Osteocyte (in vitro differentiated cells): ENCODE measurements around the gene EPB41L2. TPM values are rescaled to one million over a fixed set of nuclear protein-coding genes. Genes with fewer than 3 reads are reported as not detected.

Experiments used
- DNase-seq: peaks from one replicate; pipeline ENCODE4 v3.0.0; 2021; ENCODE audit warnings: mixed read lengths; ENCODE audit not compliant: unreplicated experiment; ENCODE audit errors: extremely low spot score
- H3K27ac Mint-ChIP-seq: one replicate; pipeline ENCODE4 v1.8.0; 2021; ENCODE audit warnings: mild to moderate bottlenecking, mixed read lengths; ENCODE audit not compliant: unreplicated experiment
- H3K27me3 Mint-ChIP-seq: one replicate; pipeline ENCODE4 v1.8.0; 2021; ENCODE audit warnings: mixed read lengths; ENCODE audit not compliant: unreplicated experiment
- H3K36me3 Mint-ChIP-seq: one replicate; pipeline ENCODE4 v1.8.0; 2021; ENCODE audit warnings: mixed read lengths; ENCODE audit not compliant: unreplicated experiment
- H3K4me1 Mint-ChIP-seq: one replicate; pipeline ENCODE4 v1.8.0; 2021; ENCODE audit warnings: mixed read lengths; ENCODE audit not compliant: unreplicated experiment
- H3K4me3 Mint-ChIP-seq: one replicate; pipeline ENCODE4 v1.8.0; 2021; ENCODE audit warnings: mild to moderate bottlenecking, moderate library complexity, mixed read lengths; ENCODE audit not compliant: unreplicated experiment
- H3K9me3 Mint-ChIP-seq: one replicate; pipeline ENCODE4 v1.8.0; 2021; ENCODE audit warnings: mixed read lengths; ENCODE audit not compliant: unreplicated experiment
- total RNA-seq: library from RNA; stranded (reverse); gene quantifications from 2 replicates; pipeline ENCODE4 v1.2.1, GENCODE V29; 2021
- TF ChIP-seq, protein P1 (sequence below): fragments of 200-600 bp; sonication (generic); IDR thresholded peaks from 2 replicates; pipeline ENCODE4 v1.5.0; 2021; ENCODE audit warnings: antibody characterized with exemption, mild to moderate bottlenecking, moderate library complexity

EPB41L2 gene
- total RNA-seq, 1 donor from 2014 or later: 65.3 TPM

GRCh38 chr6:130895516-130895915, 167.5 kb downstream of the EPB41L2 start:
- H3K9me3 Mint-ChIP-seq: no peaks in the 10 kb centered on the region
- no peak overlapping the region for H3K4me3 Mint-ChIP-seq
- H3K27me3 Mint-ChIP-seq: no peaks in the 10 kb centered on the region
- no peak overlapping the region for H3K27ac Mint-ChIP-seq
- no peak for DNase-seq
- H3K36me3 Mint-ChIP-seq: peaks cover 16% of the 10 kb centered on the region
- TF ChIP-seq, protein P1, sequence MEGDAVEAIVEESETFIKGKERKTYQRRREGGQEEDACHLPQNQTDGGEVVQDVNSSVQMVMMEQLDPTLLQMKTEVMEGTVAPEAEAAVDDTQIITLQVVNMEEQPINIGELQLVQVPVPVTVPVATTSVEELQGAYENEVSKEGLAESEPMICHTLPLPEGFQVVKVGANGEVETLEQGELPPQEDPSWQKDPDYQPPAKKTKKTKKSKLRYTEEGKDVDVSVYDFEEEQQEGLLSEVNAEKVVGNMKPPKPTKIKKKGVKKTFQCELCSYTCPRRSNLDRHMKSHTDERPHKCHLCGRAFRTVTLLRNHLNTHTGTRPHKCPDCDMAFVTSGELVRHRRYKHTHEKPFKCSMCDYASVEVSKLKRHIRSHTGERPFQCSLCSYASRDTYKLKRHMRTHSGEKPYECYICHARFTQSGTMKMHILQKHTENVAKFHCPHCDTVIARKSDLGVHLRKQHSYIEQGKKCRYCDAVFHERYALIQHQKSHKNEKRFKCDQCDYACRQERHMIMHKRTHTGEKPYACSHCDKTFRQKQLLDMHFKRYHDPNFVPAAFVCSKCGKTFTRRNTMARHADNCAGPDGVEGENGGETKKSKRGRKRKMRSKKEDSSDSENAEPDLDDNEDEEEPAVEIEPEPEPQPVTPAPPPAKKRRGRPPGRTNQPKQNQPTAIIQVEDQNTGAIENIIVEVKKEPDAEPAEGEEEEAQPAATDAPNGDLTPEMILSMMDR: no peak
- peaks cover 9% of the 10 kb centered on the region for H3K4me1 Mint-ChIP-seq

DNA sequence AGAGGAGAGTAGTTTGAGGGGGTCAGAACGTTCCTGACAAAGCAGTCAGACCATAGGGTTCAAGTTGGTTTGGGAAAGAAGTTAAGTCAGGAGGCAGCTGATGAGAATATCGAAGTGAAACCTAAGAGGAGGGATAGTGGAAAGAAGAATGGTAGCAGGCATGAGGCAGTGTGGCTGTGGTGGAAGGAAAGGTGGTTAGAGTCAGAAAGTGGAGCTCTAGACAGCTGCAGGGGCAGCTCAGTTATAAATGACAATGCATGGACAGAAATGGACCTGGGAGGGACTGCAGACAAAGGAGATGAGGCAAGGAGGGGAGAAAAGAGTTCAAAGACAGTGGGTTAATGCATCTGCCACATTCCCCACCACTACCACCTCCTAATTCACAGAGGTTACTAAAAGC, 169.3 kb downstream of the EPB41L2 start:
- H3K4me1 Mint-ChIP-seq: peaks cover 14% of the 10 kb centered on the region

GRCh38 chr6:130893277-130893676, 169.8 kb downstream of the EPB41L2 start:
- Mint-ChIP-seq H3K4me3 (no peak overlapping the region), H3K4me1 (peaks cover 16% of the 10 kb centered on the region)

More for the DNA sequence above, 169.3 kb downstream of the EPB41L2 start:
- Mint-ChIP-seq H3K27me3 (no peaks in the 10 kb centered on the region), H3K27ac (no peak overlapping the region), H3K36me3 (peaks cover 13% of the 10 kb centered on the region), H3K4me3 (no peak overlapping the region), H3K9me3 (no peaks in the 10 kb centered on the region)
- TF ChIP-seq, protein P1: no peak
- DNase-seq: no peak

DNA sequence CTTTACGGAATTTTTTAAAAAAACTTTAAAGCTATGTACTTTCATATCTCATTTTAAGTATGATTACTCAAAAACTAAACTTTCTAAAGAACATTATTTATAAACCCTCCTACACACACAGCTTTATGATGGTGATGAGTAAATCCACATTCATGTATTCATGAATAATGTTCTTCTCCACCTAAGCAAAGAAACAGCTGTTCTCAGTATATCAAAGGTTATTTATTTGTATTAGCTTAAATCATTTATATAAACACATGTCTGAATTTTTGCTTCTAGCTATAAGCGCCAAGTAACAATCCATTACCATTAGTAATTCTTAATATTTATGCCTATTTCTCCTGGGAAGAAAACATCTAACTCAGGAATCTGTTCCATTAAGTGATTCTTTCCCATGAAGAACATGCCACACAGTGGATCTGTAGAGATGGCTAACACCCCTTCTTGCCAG, 172.5 kb downstream of the EPB41L2 start:
- Mint-ChIP-seq H3K4me1 (peaks cover 17% of the 10 kb centered on the region), H3K27ac (peak overlapping the region; percentile 66), H3K36me3 (peaks cover 9% of the 10 kb centered on the region), H3K9me3 (no peaks in the 10 kb centered on the region), H3K27me3 (no peaks in the 10 kb centered on the region), H3K4me3 (no peak overlapping the region)
- TF ChIP-seq, protein P1: no peak
- no peak for DNase-seq

More at GRCh38 chr6:130893277-130893676, 169.8 kb downstream of the EPB41L2 start:
- peaks cover 13% of the 10 kb centered on the region for H3K36me3 Mint-ChIP-seq
- H3K27me3 Mint-ChIP-seq: no peaks in the 10 kb centered on the region
- TF ChIP-seq, protein P1: no peak
- H3K27ac Mint-ChIP-seq: no peak overlapping the region
- H3K9me3 Mint-ChIP-seq: no peaks in the 10 kb centered on the region
- no peak for DNase-seq

GRCh38 chr6:130889423-130889822, 173.6 kb downstream of the EPB41L2 start:
- no peak for DNase-seq
- H3K27ac Mint-ChIP-seq: no peak overlapping the region
- H3K36me3 Mint-ChIP-seq: peaks cover 9% of the 10 kb centered on the region
- no peaks in the 10 kb centered on the region for H3K27me3 Mint-ChIP-seq
- peaks cover 17% of the 10 kb centered on the region for H3K4me1 Mint-ChIP-seq
- no peaks in the 10 kb centered on the region for H3K9me3 Mint-ChIP-seq
- no peak overlapping the region for H3K4me3 Mint-ChIP-seq
- TF ChIP-seq, protein P1: no peak
